HCT116 (cell line): ENCODE measurements around the gene KIF26A. TPM values are rescaled to one million over a fixed set of nuclear protein-coding genes. Genes with fewer than 3 reads are reported as not detected.
A peak's percentile ranks its signal among the peaks of the same experiment; 100 is the strongest.
"Not testable (repeated sequence)": the region's sequence is repeated elsewhere in the genome, so short reads cannot be mapped to it uniquely, and the experiment has no call there.

Experiments used
- ATAC-seq: fragments of 200-7000 bp; cut with Tn5 transposase; 2 replicates; pipeline ENCODE4 v1.9.1; 2020; ENCODE audit warnings: mild to moderate bottlenecking, moderate library complexity
- BruUV-seq: library from RNA; stranded (reverse); fragments of 400-500 nt; replicated peaks from 2 replicates; lab custom pipeline; 2021; lab: Mats Ljungman, UMichigan
- CTCF ChIA-PET: fragments of 300-600 bp; sonication (Branson Sonifier 250); formaldehyde crosslinking; loops from one replicate; lab custom pipeline; 2021; ENCODE audit warnings: antibody characterized with exemption; lab: Charles Lee
- POLR2A ChIA-PET: fragments of 300-600, 350-600 bp; sonication (Branson Sonifier 250); formaldehyde crosslinking; loops from one replicate; lab custom pipeline; 2021; ENCODE audit warnings: antibody characterized with exemption; lab: Charles Lee
- RAD21 ChIA-PET, 2 experiments: fragments of 300-600 bp; sonication (Branson Sonifier 250); formaldehyde crosslinking; loops; one replicate each; lab custom pipeline; 2023; ENCODE audit warnings: low total read pairs in 2 of 2; ENCODE audit not compliant: uncharacterized antibody in 2 of 2, unreplicated experiment in 2 of 2, low non-redundant PET in 1 of 2; lab: Charles Lee
- DNase-seq: peaks from one replicate; pipeline ENCODE4 v3.0.0-alpha.2; 2010; ENCODE audit warnings: low read depth, low spot score
- H2AFZ ChIP-seq: fragments of 200-600 bp; shearing (Covaris generic), sonication (generic); 2 replicates; pipeline ENCODE4 v1.6.1; 2017; ENCODE audit warnings: low read depth, mixed run types, mixed read lengths, antibody characterized with exemption, low read length; ENCODE audit not compliant: poor library complexity, severe bottlenecking
- H3K27ac ChIP-seq: 2 replicates; pipeline ENCODE4 v1.5.1; 2012; ENCODE audit warnings: low read depth, low read length
- H3K27me3 ChIP-seq: fragments of 200-600 bp; sonication (generic); 2 replicates; pipeline ENCODE4 v1.6.1; 2016; ENCODE audit warnings: mixed run types, low read length, mixed read lengths; ENCODE audit not compliant: insufficient read depth
- H3K36me3 ChIP-seq, 2 experiments: fragments of 200-500 bp in 1 of 2; fragments of 200-600 bp in 1 of 2; sonication (Bioruptor generic) in 1 of 2; sonication (generic) in 1 of 2; 2 replicates each; pipeline versions ENCODE4 v1.5.1 to v1.6.1; 2014 to 2016; ENCODE audit warnings: low read length in 2 of 2, inconsistent platforms in 1 of 2, mixed read lengths in 1 of 2, mixed run types in 1 of 2; ENCODE audit not compliant: insufficient read depth in 2 of 2, control insufficient read depth in 1 of 2
- H3K4me1 ChIP-seq, 2 experiments: fragments of 200-600 bp in 1 of 2; sonication (generic) in 1 of 2; 2 replicates each; pipeline versions ENCODE4 v1.5.1 to v1.6.1; 2012 to 2017; ENCODE audit warnings: low read length in 2 of 2, inconsistent platforms in 1 of 2, mild to moderate bottlenecking in 1 of 2, mixed read lengths in 1 of 2, mixed run types in 1 of 2, moderate library complexity in 1 of 2; ENCODE audit not compliant: insufficient read depth in 2 of 2, control insufficient read depth in 1 of 2
- H3K4me2 ChIP-seq: fragments of 200-600 bp; sonication (generic); 2 replicates; pipeline ENCODE4 v1.6.1; 2017; ENCODE audit warnings: mixed run types, low read length, mixed read lengths
- H3K4me3 ChIP-seq, 2 experiments: fragments of 200-600 bp in 1 of 2; sonication (generic) in 1 of 2; replicated peaks in 1 of 2; 2 replicates each; pipeline ENCODE4 v1.5.1; 2011 to 2016; ENCODE audit warnings: low read length in 2 of 2, control low read depth in 1 of 2, low read depth in 1 of 2, mild to moderate bottlenecking in 1 of 2, mixed read lengths in 1 of 2, mixed run types in 1 of 2
- H3K79me2 ChIP-seq: fragments of 200-600 bp; sonication (generic); 2 replicates; pipeline ENCODE4 v1.6.1; 2017; ENCODE audit warnings: mild to moderate bottlenecking, mixed run types, low read length, moderate library complexity, mixed read lengths; ENCODE audit not compliant: insufficient read depth
- H3K9ac ChIP-seq: fragments of 200-600 bp; sonication (generic); 2 replicates; pipeline ENCODE4 v1.6.1; 2016; ENCODE audit warnings: low read length, mixed read lengths
- H3K9me2 ChIP-seq: fragments of 200-600 bp; sonication (generic), shearing (Covaris generic); 2 replicates; pipeline ENCODE4 v1.6.1; 2017; ENCODE audit warnings: mixed run types, mild to moderate bottlenecking, moderate library complexity; ENCODE audit not compliant: insufficient read depth
- H3K9me3 ChIP-seq, 2 experiments: fragments of 200-500 bp in 1 of 2; fragments of 200-600 bp in 1 of 2; sonication (Bioruptor generic) in 1 of 2; sonication (generic) in 1 of 2; 2 replicates each; pipeline ENCODE4 v1.6.1; 2014 to 2017; ENCODE audit warnings: low read length in 2 of 2, mixed read lengths in 2 of 2, inconsistent platforms in 1 of 2, low read depth in 1 of 2, mild to moderate bottlenecking in 1 of 2, mixed run types in 1 of 2, moderate library complexity in 1 of 2; ENCODE audit not compliant: control insufficient read depth in 1 of 2, insufficient read depth in 1 of 2
- H4K20me1 ChIP-seq: fragments of 200-600 bp; sonication (generic), shearing (Covaris generic); 2 replicates; pipeline ENCODE4 v1.6.1; 2017; ENCODE audit warnings: mixed run types, mild to moderate bottlenecking, moderate library complexity; ENCODE audit not compliant: insufficient read depth
- CBX3 ChIP-seq: IDR thresholded peaks from 2 replicates; pipeline ENCODE4 v1.6.1; 2012; ENCODE audit warnings: low read depth
- CEBPB ChIP-seq: IDR thresholded peaks from 2 replicates; pipeline ENCODE4 v1.6.1; 2012; ENCODE audit warnings: low read depth
- ELF1 ChIP-seq: IDR thresholded peaks from 2 replicates; pipeline ENCODE4 v1.6.1; 2012; ENCODE audit warnings: low read depth, borderline replicate concordance
- EZH2 ChIP-seq: fragments of 200-600 bp; sonication (generic); IDR thresholded peaks from 2 replicates; pipeline ENCODE4 v1.6.1; 2017; ENCODE audit warnings: antibody characterized with exemption, mixed run types
- FOSL1 ChIP-seq: IDR thresholded peaks from 2 replicates; pipeline ENCODE4 v1.6.1; 2012; ENCODE audit warnings: low read depth
- TCF7L2 ChIP-seq: IDR thresholded peaks from 2 replicates; pipeline ENCODE4 v1.7.0; 2011; ENCODE audit warnings: borderline replicate concordance, inconsistent platforms; ENCODE audit not compliant: insufficient read depth, insufficient read length; ENCODE audit errors: extremely low read depth
- YY1 ChIP-seq: IDR thresholded peaks from 2 replicates; pipeline ENCODE4 v1.6.1; 2011; ENCODE audit warnings: low read length, low read depth, moderate library complexity, mild to moderate bottlenecking; ENCODE audit not compliant: insufficient replicate concordance; ENCODE audit errors: extremely low read depth
- ZBTB33 ChIP-seq: IDR thresholded peaks from 2 replicates; pipeline ENCODE4 v1.6.1; 2011; ENCODE audit warnings: mild to moderate bottlenecking, low read length, moderate library complexity; ENCODE audit not compliant: insufficient replicate concordance; ENCODE audit errors: extremely low read depth
- ZNF274 ChIP-seq: fragments of 200-500 bp; sonication (Bioruptor generic); IDR thresholded peaks from 2 replicates; pipeline ENCODE4 v1.6.1; 2014; ENCODE audit warnings: mild to moderate bottlenecking, low read depth, low read length, inconsistent platforms
- intact Hi-C: fragments of 100-400 bp; cut with micrococcal nuclease; formaldehyde crosslinking; loops from 2 replicates; pipeline ENCODE4 v1.10.0; 2022
- total RNA-seq: library from RNA; stranded (reverse); gene quantifications from one replicate; pipeline ENCODE4 v1.2.1, GENCODE V29; 2021; ENCODE audit not compliant: unreplicated experiment

KIF26A gene
- total RNA-seq, 1 experiment from 2014 or later: 10.2 TPM

- ChIA-PET CTCF (no interaction called here), RAD21 (no interaction called here), POLR2A (no interaction called here)
- Histone ChIP-seq H3K9me3 (no peaks in the 10 kb centered on the region), H3K27ac (no peak overlapping the region), H3K9ac (no peak overlapping the region), H2AFZ (no peak overlapping the region), H3K9me2 (no peaks in the 10 kb centered on the region), H4K20me1 (no peaks in the 10 kb centered on the region), H3K27me3 (no peaks in the 10 kb centered on the region), H3K36me3 (no peaks in the 10 kb centered on the region), H3K4me1 (no peaks in the 10 kb centered on the region), H3K4me2 (no peak overlapping the region), H3K4me3 (no peak overlapping the region), H3K79me2 (no peaks in the 10 kb centered on the region)
- ATAC-seq (peak; percentile 53), DNase-seq (no peak)
- intact Hi-C loops: no loop called here
- TF ChIP-seq EZH2 (no peak), TCF7L2 (peak; percentile 81)
- no TSS peak for BruUV-seq
These were observed 68.0 kb downstream of the KIF26A start for GRCh38 chr14:104206281-104206904.

GRCh38 chr14:104207142-104208014 lies 69.0 kb downstream of the KIF26A start:
- Histone ChIP-seq H3K27ac (no peak overlapping the region), H4K20me1 (no peaks in the 10 kb centered on the region), H3K36me3 (no peaks in the 10 kb centered on the region), H2AFZ (no peak overlapping the region), H3K9ac (no peak overlapping the region), H3K79me2 (no peaks in the 10 kb centered on the region), H3K9me3 (no peaks in the 10 kb centered on the region), H3K4me3 (no peak overlapping the region), H3K27me3 (no peaks in the 10 kb centered on the region), H3K4me2 (no peak overlapping the region), H3K4me1 (no peaks in the 10 kb centered on the region), H3K9me2 (no peaks in the 10 kb centered on the region)
- ChIA-PET POLR2A (no interaction called here), RAD21 (no interaction called here), CTCF (no interaction called here)
- intact Hi-C loops: no loop called here
- no TSS peak for BruUV-seq
- DNase-seq: no peak
- no peak for TF ChIP-seq ELF1
- TF ChIP-seq CEBPB: no peak
- TF ChIP-seq FOSL1: no peak
- no peak for TF ChIP-seq YY1
- TF ChIP-seq CBX3: no peak
- TF ChIP-seq TCF7L2: no peak
- TF ChIP-seq ZBTB33: no peak
- no peak for TF ChIP-seq ZNF274
- no peak for ATAC-seq

- H3K9me3 ChIP-seq, RAD21 ChIA-PET, H3K4me2 ChIP-seq, intact Hi-C loops, H3K79me2 ChIP-seq, H3K36me3 ChIP-seq, H3K27ac ChIP-seq, POLR2A ChIA-PET, DNase-seq, H3K9ac ChIP-seq, ATAC-seq, H2AFZ ChIP-seq, H4K20me1 ChIP-seq, CTCF ChIA-PET, H3K4me1 ChIP-seq, H3K27me3 ChIP-seq, H3K4me3 ChIP-seq, BruUV-seq, H3K9me2 ChIP-seq: not testable (repeated sequence)
These were observed 69.6 kb downstream of the KIF26A start for GRCh38 chr14:104208015-104208295.
